Activated CD8-positive, alpha-beta memory T cell treated with anti-CD3 and anti-CD28 coated beads, Interleukin-2, amount 50 U/mL, for 1 hour (primary cell): ENCODE measurements around the gene CNIH4.
A peak's percentile ranks its signal among the peaks of the same experiment; 100 is the strongest.
"Not testable (repeated sequence)": the region's sequence is repeated elsewhere in the genome, so short reads cannot be mapped to it uniquely, and the experiment has no call there.

Experiments used
- DNase-seq: peaks from one replicate; pipeline ENCODE4 v3.0.0-alpha.2; 2020; ENCODE audit errors: extremely low read depth

CNIH4 gene

DNA sequence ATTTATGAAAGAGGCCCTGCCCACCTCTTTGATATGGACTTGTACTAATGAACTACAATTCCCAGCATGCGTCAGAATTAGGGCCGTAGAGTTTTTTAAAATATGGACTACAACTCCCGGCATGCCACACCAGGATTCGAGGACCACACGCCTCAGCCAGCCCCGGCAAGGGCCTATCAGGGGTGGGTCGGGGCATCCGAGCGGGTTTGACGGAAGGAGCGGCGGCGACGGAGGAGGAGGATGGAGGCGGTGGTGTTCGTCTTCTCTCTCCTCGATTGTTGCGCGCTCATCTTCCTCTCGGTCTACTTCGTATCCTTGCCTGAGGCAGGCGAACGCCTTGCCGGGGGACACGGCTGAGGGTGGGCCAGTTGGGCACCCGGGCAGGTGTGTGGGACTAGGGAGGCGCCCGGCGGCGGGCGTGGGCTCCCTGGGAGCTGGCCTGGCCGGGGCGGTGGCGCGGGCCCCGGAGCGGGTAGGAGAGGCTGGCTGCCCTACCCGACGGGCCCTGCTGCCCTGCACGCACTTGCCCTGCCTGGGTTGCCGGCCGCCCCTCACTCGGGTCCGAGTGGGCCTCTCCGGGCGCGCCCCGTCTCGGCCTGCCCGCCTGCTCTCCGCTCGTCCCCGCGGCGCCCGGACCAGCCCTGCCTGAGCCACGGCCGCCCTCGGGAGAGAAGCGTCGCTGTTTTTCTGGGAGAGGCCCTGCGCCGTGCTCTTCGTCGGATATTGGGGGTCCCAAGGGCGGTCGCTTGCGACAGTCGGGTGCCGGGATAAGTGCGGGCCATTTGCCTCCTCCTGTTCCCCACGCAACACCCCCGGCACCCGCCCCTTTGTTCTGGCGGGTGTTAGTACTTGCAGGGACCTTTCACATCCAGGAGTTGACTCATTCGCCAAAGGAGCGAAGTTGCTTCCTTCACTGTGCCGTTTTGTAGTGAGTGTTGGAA lies at the start of gene CNIH4:
Gene CNIH4 (plus strand): TSS at position 195 of the 941 bp plus-strand sequence. CDS start 46 bp downstream, at position 241.
- peak; percentile 81 for DNase-seq

DNA sequence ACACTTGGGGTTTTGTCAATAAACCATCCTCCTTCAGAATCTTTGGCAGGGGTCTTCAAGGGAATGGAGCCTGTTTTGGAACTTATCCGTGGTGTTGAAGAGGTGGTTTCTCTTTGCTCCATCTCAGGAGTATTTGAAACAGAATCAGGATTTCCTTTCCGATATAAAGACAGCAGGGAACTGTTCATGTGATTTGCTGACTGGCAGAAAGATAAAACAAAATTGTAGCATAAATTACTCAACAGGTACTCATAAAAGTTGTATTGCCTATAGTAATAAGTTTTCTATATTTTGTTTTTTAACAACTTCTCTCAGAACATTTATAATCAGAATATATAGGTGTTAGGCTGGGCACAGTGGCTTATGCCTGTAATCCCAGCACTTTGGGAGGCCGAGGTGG lies 48.6 kb upstream of the CNIH4 start:
- DNase-seq: no peak

DNA sequence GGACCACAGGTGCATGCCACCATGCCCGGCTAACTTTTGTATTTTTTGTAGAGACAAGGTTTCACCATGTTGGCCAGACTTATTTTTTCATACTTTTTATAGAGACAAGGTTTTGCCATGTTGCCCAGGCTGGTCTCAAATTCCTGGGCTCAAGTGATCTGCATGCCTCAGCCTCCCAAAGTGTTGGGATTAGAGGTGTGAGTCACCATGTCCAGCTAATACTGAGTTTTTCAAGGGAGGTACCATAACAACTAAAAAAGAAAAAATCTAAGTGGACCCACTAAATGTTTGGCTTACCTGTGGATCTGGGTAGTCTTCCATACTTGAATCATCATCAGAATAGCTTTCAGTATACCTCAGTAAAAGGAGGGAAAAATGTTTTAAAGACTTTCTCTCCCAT lies 45.2 kb upstream of the CNIH4 start:
- DNase-seq: not testable (repeated sequence)

DNA sequence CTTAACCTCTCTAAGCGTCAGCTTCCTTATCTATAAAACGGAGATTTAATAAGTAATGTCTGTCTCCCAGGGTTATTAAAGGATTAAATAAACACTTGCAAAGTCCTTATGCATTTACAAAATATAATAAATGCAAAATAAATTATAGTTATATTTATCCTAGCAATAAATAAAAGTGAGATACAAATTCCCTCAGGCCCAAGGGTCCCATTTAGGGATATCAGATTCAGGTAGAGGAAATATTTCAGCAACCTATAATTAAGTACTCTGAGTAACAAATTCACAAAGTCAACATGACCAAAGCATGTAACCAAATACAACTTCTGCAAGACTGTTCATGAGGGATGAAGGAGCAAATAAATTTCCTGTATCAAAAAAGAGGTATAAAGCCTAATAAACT lies 44.7 kb upstream of the CNIH4 start:
- no peak for DNase-seq

DNA sequence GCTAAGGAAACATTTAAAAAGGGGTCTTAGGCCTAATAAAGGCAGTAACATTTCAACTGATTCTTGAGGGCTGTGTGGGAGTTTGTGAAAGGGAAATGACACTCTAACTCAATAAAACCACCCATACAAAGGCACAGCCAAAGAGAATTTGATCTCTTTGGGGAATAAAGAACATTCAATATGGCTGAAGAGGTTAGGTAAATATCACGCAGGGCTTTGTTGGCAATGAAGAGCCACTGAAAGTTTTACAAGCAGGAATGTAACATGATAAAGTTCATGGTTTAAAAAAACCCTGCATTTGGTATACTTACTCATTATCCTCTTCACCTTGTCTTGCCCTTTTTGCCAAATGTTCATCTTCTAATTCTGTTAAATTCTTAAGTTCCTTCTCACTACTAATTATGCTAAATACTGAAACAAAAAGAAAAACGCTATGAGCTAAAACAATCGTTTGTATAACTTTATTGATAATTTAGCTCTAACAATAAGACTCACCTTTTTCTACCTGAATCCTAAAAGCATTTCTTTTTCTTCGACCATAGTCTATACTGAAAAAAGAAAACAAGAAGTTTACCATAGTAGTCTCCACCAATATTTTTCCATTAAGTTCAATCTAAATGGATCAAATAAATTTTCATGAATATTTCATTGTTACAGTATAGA lies 39.2 kb upstream of the CNIH4 start:
- DNase-seq: no peak

DNA sequence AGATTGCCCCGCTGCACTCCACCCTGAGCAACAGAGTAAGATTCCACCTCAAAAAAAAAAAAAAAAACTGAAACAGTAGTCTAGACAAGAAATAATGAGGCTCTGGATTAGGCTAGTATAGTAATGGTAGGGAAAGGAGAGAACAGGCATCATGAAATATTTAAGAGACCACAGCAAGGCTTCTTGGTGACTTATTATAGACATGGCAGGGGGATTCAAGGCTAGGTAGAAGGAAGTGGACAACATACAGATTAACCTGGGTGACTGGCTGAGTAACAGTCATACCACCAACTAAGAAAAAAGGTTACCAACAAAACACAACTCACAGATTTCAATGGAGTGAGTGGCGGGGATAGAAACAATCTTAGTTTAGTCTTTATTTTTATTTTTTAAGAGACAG lies 35.0 kb upstream of the CNIH4 start:
- DNase-seq: no peak

DNA sequence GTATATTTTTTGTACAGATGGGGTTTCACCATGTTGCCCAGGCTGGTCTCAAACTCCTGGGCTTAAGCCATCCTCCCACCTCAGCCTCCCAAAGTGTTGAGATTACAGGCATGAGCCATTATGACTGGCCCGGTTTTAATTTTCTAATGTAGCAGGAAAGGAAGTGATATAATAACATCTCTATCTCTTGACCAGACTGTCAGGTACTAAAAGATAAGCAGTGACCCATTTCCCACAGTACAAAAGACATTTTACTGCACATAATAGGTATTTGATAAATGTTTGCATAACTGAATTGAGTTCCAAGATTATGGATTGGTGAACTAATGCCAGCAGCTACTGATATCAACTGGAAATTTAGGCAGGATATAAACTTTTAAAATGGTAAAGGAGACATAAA lies 30.7 kb upstream of the CNIH4 start:
- no peak for DNase-seq

DNA sequence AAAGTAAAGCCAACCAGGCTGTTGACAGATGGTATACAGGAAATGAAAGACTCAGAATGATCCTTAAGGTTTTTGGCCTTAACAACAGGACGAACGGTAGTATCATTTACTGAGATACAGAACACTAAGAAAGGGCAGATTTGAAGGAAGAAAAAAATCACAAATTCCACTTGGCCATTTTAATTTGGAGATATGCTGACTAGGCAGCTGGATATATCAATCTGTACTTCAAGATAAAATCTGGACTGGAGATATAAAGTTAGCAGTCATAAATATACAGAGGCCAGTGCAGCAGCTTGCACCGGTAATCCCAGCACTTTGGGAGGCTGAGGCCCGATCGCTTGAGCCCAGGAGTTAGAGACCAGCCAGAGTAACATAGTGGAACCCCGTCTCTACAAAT lies 28.0 kb upstream of the CNIH4 start:
- DNase-seq: no peak

DNA sequence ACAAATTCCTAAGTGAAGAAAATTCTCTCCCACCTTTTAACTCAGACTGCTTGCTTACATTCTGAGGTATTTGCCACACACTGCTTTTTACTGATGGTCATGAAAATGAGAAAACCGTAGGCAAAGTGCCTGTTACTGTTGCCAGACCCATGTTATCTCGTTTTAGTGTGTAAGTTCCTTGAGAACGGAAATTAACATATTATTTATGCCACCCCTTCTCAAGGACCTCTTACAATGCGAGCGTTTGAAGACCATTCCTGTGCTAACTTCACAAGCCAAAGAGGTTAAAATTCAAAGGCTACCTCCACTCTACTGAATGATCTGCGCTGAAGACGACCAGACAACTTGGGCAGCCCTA lies 27.2 kb upstream of the CNIH4 start:
- DNase-seq: no peak

DNA sequence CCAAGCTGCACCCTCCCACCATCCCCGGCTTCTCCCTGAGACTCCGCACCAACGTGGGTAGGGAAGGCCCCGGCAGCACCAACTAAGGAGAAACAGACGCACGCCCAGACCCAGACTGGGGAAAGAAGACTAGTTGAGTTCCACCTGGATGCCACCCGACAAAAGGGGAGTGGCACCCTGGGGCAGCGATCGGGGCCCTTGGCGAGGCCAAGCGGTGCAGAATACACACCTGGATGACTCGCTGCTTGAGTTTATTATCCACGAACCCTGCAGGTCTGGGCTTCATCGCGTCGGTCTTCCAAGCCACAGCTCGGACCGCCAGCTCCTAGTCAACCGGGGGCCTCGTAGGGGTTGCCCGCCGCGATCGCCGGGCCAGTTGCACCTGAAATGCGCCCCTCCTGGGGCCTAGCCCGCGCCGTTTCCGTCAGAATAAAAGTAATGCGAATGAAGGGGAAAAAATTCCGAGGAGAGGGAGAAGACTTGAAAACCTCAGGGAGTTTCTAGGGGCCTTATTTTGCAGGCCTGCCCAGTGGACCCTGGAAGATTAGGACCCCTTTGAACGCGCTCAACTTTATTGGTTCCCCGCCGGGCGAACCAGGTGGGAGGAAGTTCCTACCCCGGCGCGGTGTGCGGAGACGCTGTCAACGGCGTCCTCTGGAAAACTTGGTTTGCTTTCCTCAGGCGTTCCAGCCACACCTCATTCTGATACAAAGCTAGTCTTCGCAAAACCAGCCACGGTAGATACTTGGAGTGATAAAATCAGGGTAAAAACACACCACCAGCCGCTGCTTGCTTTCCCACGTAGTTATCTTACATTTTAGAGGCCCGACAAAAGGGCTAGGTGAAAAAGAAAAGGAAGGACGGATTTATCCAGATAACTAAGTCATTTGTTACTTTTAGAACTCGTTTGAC lies 26.6 kb upstream of the CNIH4 start, which contains the start of gene NVL:
Gene NVL (minus strand): TSS at position 331 of the 912 bp plus-strand sequence. CDS start 45 bp downstream, at position 286.
- DNase-seq: peak; percentile 56

DNA sequence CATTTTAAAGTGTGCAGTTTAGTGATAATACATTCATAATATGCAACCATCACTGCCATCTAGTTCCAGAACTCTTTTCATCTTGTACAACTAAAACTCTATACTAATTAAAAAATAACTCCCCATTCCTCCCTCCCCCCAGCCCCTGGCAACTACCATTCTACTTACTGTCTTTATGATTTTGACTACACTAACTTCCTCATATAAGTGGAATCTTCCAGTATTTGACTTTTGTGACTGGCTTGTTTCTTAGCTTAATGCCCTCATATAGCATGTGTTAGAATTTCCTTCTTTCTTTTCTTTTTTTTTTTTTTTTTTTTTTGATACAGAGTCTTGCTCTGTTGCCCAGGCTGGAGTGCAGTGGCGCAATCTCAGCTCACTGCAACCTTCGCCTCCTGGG lies 25.4 kb upstream of the CNIH4 start:
- no peak for DNase-seq

DNA sequence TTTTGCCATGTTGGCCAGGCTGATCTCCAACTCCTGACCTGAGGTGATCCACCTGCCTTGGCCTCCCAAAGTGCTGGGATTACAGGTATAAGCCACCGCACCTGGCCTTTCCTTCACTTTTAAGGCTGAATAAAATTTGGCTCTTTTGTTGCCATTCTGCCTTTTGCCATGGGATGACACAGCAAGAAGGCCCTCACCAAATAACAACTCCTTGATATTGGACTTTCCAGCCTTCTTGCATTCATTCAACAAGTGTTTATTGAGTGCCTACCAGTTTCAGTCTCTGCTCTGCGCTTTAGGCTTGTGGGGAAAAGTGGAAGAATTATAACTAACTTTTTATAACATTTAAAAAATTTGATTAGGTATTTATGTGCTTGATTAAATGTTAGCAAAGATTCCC lies 24.9 kb upstream of the CNIH4 start:
- DNase-seq: no peak

DNA sequence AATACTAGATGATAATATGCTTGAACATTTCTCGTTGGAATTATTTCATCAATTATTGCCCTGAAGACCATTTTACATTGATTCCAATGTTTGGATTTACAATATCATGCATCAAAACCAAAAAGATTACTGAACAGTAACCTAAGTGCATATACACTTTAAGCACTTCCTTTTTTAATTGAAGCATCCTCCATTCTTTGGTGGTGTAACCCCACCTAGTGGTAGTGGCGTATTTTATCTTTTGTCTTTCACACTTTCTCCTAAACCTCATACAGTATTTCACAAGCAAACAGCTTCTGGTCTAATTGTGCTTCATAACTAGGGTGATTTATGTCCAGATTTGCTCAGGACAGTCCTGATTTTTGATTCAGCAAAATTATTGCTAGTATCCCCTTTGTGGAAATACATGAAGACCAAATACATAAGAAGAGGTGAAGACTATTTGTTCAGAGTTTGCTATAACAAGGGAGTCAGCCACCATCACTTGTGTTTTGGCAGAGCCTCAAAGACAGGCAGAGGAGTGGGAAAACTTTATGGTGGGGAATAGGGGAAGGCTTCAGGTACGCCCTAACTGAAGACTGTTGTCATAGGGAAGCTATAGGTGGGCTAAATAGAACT lies 23.3 kb upstream of the CNIH4 start:
- no peak for DNase-seq

DNA sequence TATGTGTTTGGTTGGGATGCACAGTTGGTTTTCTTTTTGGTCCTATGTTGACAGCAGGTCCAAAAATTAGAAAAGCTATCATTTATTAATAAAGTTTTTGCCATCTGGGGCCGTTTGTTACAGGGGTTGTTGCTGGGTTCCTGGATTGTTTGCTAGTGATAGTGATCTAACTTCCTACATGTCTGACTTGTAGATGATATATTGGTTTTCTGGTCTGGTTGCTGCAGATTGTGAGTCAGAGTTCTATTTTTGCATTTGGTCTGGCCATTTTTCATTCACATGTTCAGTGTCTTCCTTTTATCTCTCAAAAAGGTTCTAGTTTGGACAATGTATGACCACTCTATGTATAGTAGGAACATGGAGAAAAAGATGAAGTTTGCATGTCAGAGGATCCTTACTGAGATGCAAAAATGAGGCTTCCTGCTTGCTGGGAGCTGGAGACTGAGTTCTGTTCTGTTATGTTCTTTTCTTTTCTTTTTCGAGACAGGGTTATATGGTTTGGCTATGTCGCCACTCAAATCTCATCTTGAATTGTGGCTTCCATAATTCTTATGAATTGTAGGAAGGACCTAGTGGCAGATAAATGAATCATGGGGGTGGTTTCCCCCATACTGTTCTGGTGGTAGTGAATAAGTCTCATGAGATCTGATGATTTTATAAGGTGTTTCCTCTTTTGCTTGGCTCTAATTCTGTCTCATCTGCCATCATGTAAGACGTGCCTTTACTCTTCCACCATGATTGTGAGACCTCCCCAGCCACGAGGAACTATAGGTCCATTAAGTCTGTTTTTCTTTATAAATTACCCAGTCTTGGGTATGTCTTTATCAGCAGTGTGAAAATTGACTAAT lies 22.5 kb upstream of the CNIH4 start:
- DNase-seq: no peak

DNA sequence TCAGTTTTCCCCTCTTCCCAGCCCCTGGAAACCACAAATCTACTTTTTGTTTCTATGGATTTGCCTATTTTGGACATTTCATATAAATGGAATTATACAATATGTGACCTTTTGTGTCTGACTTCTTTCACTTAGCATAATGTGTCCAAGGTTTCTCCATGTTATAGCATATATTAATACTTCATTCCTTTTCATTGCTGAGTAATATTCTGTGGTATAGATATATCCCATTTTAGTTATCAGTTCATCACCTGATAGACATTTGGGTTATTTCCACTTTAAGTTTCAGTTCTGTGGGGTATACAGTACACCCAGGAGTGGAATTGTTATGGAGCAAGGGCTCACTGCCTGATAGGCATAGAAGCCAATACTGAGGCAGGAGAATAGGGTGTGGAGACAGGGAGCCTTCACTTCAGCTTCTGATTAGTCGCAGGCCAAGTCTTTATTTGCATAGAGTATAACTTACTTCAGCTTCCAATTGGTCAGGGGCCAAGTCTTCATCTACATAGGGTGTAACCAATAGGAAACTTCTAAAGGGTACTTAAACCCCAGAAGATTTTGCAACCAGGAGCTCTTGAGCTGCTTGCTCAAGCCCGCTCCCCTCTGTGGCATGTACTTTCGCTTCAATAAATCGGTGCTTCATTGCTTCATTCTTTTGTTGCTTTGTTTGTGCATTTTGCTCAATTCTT lies 18.4 kb upstream of the CNIH4 start:
- DNase-seq: no peak

DNA sequence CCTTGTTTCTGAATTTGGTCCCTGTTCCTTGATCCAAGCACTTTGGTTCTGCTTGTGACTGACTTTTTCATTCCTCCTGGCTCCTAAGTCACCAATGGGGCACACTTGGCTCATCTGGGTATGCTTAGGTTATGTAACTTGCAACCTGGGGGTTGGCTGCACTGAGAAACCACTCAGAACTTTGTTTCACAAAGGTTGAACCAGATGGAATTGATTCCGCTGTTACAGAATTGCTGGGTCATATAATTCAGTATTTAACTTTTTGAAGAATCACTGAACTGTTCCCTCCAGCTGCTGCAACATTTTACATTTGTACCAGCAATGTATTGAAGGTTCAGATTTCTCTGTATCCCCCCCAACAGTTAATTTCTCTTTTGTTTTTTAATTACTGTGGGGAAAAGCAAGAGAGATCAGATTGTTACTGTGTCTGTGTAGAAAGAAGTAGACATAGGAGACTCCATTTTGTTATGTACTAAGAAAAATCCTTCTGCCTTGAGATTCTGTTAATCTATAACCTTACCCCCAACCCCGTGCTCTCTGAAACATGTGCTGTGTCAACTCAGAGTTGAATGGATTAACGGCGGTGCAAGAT lies 17.1 kb upstream of the CNIH4 start:
- DNase-seq: no peak

DNA sequence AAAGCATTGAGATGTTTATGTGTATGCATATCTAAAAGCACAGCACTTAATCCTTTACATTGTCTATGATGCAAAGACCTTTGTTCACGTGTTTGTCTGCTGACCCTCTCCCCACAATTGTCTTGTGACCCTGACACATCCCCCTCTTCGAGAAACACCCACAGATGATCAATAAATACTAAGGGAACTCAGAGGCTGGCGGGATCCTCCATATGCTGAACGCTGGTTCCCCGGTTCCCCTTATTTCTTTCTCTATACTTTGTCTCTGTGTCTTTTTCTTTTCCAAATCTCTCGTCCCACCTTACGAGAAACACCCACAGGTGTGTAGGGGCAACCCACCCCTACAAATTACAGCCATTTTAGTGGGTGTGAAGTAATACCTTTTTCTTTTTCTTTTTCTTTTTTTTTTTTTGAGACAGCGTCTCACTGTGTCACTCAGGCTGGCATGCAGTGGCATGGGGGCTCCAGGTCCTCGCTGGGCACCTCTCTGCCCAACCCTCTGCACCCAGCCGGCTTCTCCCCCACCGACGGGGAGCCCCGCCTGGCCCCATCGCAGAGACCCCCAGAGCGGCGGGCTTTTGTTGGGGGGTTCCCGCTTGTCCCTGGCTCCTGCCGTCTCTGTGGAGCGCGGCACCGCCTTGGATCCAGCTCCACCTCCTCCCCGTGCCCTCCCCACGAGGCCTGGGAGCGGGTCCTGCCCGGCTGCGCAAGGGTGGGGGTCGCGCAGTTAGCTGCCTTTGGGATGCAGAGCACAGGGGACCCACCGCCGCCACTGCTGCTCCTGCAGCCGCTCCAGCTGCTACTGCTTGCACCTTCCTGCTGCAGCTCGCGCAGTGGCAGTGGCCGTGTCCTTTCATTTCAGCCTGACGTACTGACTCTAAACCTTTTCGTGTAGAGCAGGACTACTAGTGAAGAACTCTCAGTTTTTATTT lies 16.0 kb upstream of the CNIH4 start:
- DNase-seq: not testable (repeated sequence)

DNA sequence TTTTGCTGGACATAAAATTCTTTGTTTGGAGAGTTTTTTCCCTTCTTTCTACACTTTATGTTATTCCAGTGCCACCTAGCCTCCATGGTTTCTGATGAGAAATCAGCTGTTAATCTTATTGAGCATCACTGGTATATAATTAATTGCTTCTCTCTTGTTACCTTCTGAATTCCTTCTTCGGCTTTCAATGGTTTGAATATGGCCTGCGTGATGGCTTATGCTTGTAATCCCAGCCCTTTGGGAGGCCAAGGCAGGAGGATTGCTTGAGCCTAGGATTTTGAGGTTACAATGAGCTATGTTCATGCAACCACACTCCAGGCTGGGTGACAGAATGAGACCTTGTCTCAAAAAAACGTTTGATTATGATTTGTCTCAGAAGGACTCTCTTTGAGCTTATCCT lies 13.0 kb upstream of the CNIH4 start:
- DNase-seq: no peak

DNA sequence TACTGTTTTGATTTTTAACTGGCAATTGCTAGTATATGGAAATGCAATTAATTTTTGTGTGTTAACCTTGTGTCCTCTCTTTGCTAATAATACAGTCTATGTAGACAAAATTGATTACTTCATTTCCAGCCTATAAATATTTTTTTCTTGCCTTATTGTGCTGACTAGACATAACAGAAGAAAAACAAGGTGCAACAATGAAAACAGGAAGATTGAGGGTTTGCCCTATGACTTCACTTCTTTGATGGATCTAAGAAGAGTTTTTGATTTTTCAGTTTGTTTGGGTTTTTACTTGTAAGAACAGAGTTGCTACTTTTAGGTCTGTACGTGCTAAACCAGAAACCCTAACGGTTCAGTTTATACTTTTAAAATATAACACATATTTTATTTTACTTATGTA lies 8.5 kb upstream of the CNIH4 start:
- DNase-seq: no peak
